Activated naive CD8-positive, alpha-beta T cell treated with anti-CD3 and anti-CD28 coated beads, Interleukin-2, amount 10 ng/mL, durations not matched to agents 7 days and 5 days (primary cell): Measurements from ENCODE around the gene DPP7. TPM values are rescaled to one million over a fixed set of nuclear protein-coding genes. Genes with fewer than 3 reads are reported as not detected.
"Not testable (repeated sequence)": the region's sequence is repeated elsewhere in the genome, so short reads cannot be mapped to it uniquely, and the experiment has no call there.

ENCODE experiments used
- ATAC-seq: fragments of 150-1000 bp; cut with Tn5 transposase; one replicate; pipeline ENCODE4 v1.10.0; 2021; ENCODE audit warnings: low read depth, moderate library complexity
- POLR2A ChIA-PET: fragments of 350-600 bp; sonication (Branson Sonifier 250); formaldehyde crosslinking; loops from one replicate; lab custom pipeline; 2021; ENCODE audit warnings: antibody characterized with exemption; lab: Charles Lee
- DNase-seq: peaks from one replicate; pipeline ENCODE4 v3.0.0; 2021
- H3K27ac Mint-ChIP-seq: one replicate; pipeline ENCODE4 v1.8.0; 2022; ENCODE audit warnings: mild to moderate bottlenecking, mixed read lengths
- H3K27me3 Mint-ChIP-seq: one replicate; pipeline ENCODE4 v1.8.0; 2022; ENCODE audit warnings: mild to moderate bottlenecking, moderate library complexity, mixed read lengths
- H3K36me3 Mint-ChIP-seq: one replicate; pipeline ENCODE4 v1.8.0; 2021; ENCODE audit warnings: mild to moderate bottlenecking, mixed read lengths
- H3K4me1 Mint-ChIP-seq: one replicate; pipeline ENCODE4 v1.8.0; 2021; ENCODE audit warnings: mixed read lengths
- H3K4me3 Mint-ChIP-seq: one replicate; pipeline ENCODE4 v1.8.0; 2022; ENCODE audit warnings: mild to moderate bottlenecking, moderate library complexity, mixed read lengths
- H3K9me3 Mint-ChIP-seq: one replicate; pipeline ENCODE4 v1.8.0; 2021; ENCODE audit warnings: mixed read lengths
- total RNA-seq, 2 experiments: library from RNA; stranded (reverse); gene quantifications; one replicate each; pipeline ENCODE4 v1.2.3, GENCODE V29; 2021

The DPP7 gene
- total RNA-seq, 2 experiments from 2014 or later, result 314 to 322 TPM

- Mint-ChIP-seq H3K9me3 (no peaks in the 10 kb centered on the region), H3K4me3 (no peak overlapping the region), H3K27ac (no peak overlapping the region), H3K36me3 (no peaks in the 10 kb centered on the region), H3K27me3 (peaks cover 35% of the 10 kb centered on the region), H3K4me1 (peaks cover 10% of the 10 kb centered on the region)
- DNase-seq (no peak), ATAC-seq (no peak)
- POLR2A ChIA-PET, result interaction anchor here (0.6 kb wide), 1 partner anchor 19 kb away, joined by 3 read pairs; no protein-coding TSS in a partner anchor
These were observed 27.7 kb upstream of the DPP7 start for GRCh38 chr9:137141976-137142936.

- Mint-ChIP-seq H3K36me3 (no peaks in the 10 kb centered on the region), H3K9me3 (no peaks in the 10 kb centered on the region), H3K4me3 (no peak overlapping the region), H3K27me3 (peaks cover 44% of the 10 kb centered on the region), H3K27ac (no peak overlapping the region), H3K4me1 (peaks cover 8% of the 10 kb centered on the region)
- ATAC-seq (no peak), DNase-seq (no peak)
- POLR2A ChIA-PET, result interaction anchor here (0.9 kb wide), 1 partner anchor 83 kb away, joined by 3 read pairs; no protein-coding TSS in a partner anchor
These were observed 26.7 kb upstream of the DPP7 start for GRCh38 chr9:137141050-137141810.

- Mint-ChIP-seq H3K9me3 (no peaks in the 10 kb centered on the region), H3K27me3 (peaks cover 49% of the 10 kb centered on the region), H3K4me3 (no peak overlapping the region), H3K27ac (no peak overlapping the region), H3K36me3 (no peaks in the 10 kb centered on the region), H3K4me1 (peaks cover 8% of the 10 kb centered on the region)
- POLR2A ChIA-PET, result interaction anchor here (0.9 kb wide), 1 partner anchor 84 kb away, joined by 3 read pairs; no protein-coding TSS in a partner anchor
- DNase-seq (no peak), ATAC-seq (no peak)
These were observed 25.8 kb upstream of the DPP7 start for GRCh38 chr9:137140151-137141012.

GRCh38 chr9:137139468-137140150 is 25.1 kb upstream of the DPP7 start:
- Mint-ChIP-seq H3K27me3 (peaks cover 51% of the 10 kb centered on the region), H3K9me3 (no peaks in the 10 kb centered on the region), H3K36me3 (no peaks in the 10 kb centered on the region), H3K4me1 (peaks cover 8% of the 10 kb centered on the region), H3K27ac (no peak overlapping the region), H3K4me3 (no peak overlapping the region)
- ATAC-seq, result no peak
- no peak for DNase-seq
- POLR2A ChIA-PET, result no interaction called here

DNA sequence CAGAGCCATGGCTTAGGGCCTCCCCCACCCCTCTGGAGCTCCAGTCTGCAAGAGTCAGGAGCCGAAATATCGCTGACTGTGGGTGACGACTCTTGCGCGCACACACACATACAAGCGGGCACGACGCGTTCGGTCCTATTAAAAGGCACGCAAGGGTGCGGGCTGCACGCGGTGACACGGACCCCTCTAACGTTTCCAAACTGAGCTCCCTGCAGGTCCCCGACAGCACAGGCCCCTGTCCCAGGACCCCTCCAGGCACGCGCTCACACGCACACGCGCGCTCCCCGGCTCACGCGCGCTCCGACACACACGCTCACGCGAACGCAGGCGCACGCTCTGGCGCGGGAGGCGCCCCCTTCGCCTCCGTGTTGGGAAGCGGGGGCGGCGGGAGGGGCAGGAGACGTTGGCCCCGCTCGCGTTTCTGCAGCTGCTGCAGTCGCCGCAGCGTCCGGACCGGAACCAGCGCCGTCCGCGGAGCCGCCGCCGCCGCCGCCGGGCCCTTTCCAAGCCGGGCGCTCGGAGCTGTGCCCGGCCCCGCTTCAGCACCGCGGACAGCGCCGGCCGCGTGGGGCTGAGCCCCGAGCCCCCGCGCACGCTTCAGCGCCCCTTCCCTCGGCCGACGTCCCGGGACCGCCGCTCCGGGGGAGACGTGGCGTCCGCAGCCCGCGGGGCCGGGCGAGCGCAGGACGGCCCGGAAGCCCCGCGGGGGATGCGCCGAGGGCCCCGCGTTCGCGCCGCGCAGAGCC is 24.4 kb upstream of the DPP7 start, which contains the start of gene GRIN1:
Gene GRIN1 (plus strand): TSS at position 433 of the 746 bp plus-strand sequence. CDS start 333 bp downstream, outside the sequence.
- no peak within 1 kb of the TSS for H3K4me3 Mint-ChIP-seq
- H3K9me3 Mint-ChIP-seq, result no peaks in the 10 kb centered on the region
- H3K4me1 Mint-ChIP-seq, result peaks cover 8% of the 10 kb centered on the region
- H3K27me3 Mint-ChIP-seq, result peaks cover 58% of the 10 kb centered on the region
- peak; percentile 83 for DNase-seq
- no peak within 1 kb of the TSS for H3K27ac Mint-ChIP-seq
- no peaks in the 10 kb centered on the region for H3K36me3 Mint-ChIP-seq
- POLR2A ChIA-PET, result no interaction called here
- ATAC-seq, result peak; percentile 80

DNA sequence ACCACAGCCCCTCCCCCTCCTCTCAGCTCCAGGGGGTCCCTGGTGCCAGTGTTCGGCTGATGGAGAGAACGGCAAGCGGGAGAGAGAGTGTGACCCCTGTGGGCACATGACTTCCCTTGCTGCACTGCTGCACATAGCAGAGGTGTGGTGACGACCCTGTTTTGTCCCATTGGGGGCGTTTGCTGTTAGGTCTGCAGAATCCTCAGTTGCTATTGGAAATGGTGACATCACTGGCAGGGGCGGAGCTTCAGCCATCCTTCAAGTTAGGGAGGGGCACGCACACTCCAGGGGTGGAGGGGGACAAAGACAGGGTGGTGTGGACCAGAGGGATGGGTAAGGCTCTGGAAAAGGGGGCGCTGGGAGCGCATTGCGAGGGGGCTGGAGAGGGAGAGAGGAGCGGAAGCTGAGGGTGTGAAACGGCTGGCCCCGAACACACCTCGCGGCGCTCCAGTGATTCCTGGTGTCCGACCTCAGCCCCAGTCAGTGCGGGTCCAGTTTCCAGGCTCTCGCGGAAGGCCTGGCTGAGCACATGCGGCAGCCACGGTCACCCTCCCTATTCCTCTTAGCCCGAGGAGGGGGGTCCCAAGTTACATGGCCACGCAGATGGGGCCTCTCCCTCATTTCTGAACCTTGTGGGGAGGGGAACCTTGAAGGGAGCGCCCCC is 23.7 kb upstream of the DPP7 start:
- H3K4me3 Mint-ChIP-seq, result no peak overlapping the region
- H3K27me3 Mint-ChIP-seq, result peaks cover 60% of the 10 kb centered on the region
- DNase-seq (no peak), ATAC-seq (no peak)
- H3K27ac Mint-ChIP-seq, result no peak overlapping the region
- peaks cover 8% of the 10 kb centered on the region for H3K4me1 Mint-ChIP-seq
- H3K9me3 Mint-ChIP-seq, result no peaks in the 10 kb centered on the region
- POLR2A ChIA-PET, result interaction anchor here (0.7 to 1.1 kb wide), 2 partner anchors 13 to 60 kb away, joined by 3 to 4 read pairs; no protein-coding TSS in a partner anchor
- H3K36me3 Mint-ChIP-seq, result no peaks in the 10 kb centered on the region

- no peak overlapping the region for H3K4me3 Mint-ChIP-seq
- ATAC-seq (no peak), DNase-seq (no peak)
- peaks cover 66% of the 10 kb centered on the region for H3K27me3 Mint-ChIP-seq
- peaks cover 8% of the 10 kb centered on the region for H3K4me1 Mint-ChIP-seq
- no peaks in the 10 kb centered on the region for H3K9me3 Mint-ChIP-seq
- POLR2A ChIA-PET, result interaction anchor here (0.7 to 1.1 kb wide), 2 partner anchors 14 to 61 kb away, joined by 3 to 4 read pairs; no protein-coding TSS in a partner anchor
- no peak overlapping the region for H3K27ac Mint-ChIP-seq
- H3K36me3 Mint-ChIP-seq, result no peaks in the 10 kb centered on the region
These were observed 22.5 kb upstream of the DPP7 start for GRCh38 chr9:137136881-137137607.

- DNase-seq (no peak), ATAC-seq (no peak)
- Mint-ChIP-seq H3K27me3 (peaks cover 66% of the 10 kb centered on the region), H3K36me3 (no peaks in the 10 kb centered on the region), H3K4me3 (no peak overlapping the region), H3K27ac (no peak overlapping the region), H3K4me1 (peaks cover 8% of the 10 kb centered on the region), H3K9me3 (no peaks in the 10 kb centered on the region)
- POLR2A ChIA-PET, result no interaction called here
These were observed 21.8 kb upstream of the DPP7 start for GRCh38 chr9:137136261-137136880.

DNA sequence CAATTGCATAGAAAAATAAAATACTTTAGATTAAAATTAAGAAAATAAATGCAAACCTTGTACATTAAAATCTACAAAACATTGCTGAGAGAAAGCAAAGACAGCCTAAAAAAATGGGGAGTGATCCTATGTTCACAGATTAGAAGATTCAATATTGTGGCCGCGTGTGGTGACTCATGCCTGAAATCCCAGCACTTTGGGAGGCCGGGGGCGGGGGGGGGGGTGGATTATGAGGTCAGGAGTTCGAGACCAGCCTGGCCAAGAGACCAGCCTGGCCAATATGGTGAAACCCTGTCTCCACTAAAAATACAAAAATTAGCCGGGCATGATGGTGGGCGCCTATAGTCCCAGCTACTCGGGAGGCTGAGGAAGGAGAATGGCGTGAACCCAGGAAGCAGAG is 20.6 kb upstream of the DPP7 start:
- POLR2A ChIA-PET, H3K9me3 Mint-ChIP-seq, H3K36me3 Mint-ChIP-seq, H3K4me1 Mint-ChIP-seq, H3K4me3 Mint-ChIP-seq, DNase-seq, ATAC-seq, H3K27ac Mint-ChIP-seq: not testable (repeated sequence)
- H3K27me3 Mint-ChIP-seq, result peaks cover 54% of the 10 kb centered on the region

DNA sequence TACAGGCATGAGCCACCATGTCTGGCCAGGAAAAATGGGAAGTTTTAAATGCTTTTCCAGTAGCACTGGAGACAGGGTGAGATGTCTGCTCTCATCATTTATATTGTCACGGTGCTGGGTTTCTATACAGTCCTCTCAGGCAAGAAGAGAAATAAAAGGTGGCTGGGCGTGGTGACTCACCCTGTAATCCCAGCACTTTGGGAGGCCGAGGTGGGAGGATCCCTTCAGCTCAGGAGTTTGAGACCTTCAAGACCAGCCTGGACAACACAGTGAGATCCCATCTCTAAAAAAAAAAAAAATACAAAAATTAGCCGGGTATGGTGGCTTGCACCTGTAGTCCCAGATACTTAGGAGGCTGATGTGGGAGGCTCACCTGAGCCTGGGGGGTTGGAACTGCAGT is 19.7 kb upstream of the DPP7 start:
- POLR2A ChIA-PET, result no interaction called here
- H3K27me3 Mint-ChIP-seq, result peaks cover 47% of the 10 kb centered on the region

More for the DNA sequence above, 19.7 kb upstream of the DPP7 start:
- peaks cover 3% of the 10 kb centered on the region for H3K4me1 Mint-ChIP-seq
- no peaks in the 10 kb centered on the region for H3K9me3 Mint-ChIP-seq
- H3K36me3 Mint-ChIP-seq, result no peaks in the 10 kb centered on the region
- DNase-seq (no peak), ATAC-seq (no peak)
- H3K4me3 Mint-ChIP-seq, result no peak overlapping the region
- H3K27ac Mint-ChIP-seq, result no peak overlapping the region
